AG04450 (cell line): ENCODE measurements around the gene DYRK1A. TPM values are rescaled to one million over a fixed set of nuclear protein-coding genes. Genes with fewer than 3 reads are reported as not detected.

ENCODE experiments used
- CTCF ChIA-PET: fragments of 300-600, 350-600 bp; formaldehyde crosslinking; extraction: SDS; loops from one replicate; lab custom pipeline; 2022; ENCODE audit warnings: antibody characterized with exemption, inconsistent platforms; lab: Charles Lee
- POLR2A ChIA-PET: fragments of 350-600 bp; formaldehyde crosslinking; extraction: SDS; loops from one replicate; lab custom pipeline; 2021; ENCODE audit warnings: antibody characterized with exemption, inconsistent platforms; lab: Yijun Ruan, JAX
- DNase-seq: peaks from one replicate; pipeline ENCODE4 v3.0.0-alpha.2; 2011; ENCODE audit warnings: low read depth, low spot score
- H3K27ac ChIP-seq: one replicate; pipeline ENCODE4 v1.5.1; 2012; ENCODE audit warnings: low read depth, low read length, control low read depth
- H3K27me3 ChIP-seq: one replicate; pipeline ENCODE4 v1.6.0; 2012; ENCODE audit warnings: low read length; ENCODE audit not compliant: control insufficient read depth, insufficient read depth
- H3K4me3 ChIP-seq: 2 replicates; pipeline ENCODE4 v1.5.1; 2011; ENCODE audit warnings: mild to moderate bottlenecking, low read depth, low read length, control low read depth
- H3K9me3 ChIP-seq: 2 replicates; pipeline ENCODE4 v1.5.1; 2012; ENCODE audit warnings: low read length; ENCODE audit not compliant: control insufficient read depth, insufficient read depth
- polyA plus RNA-seq: library from polyadenylated mRNA; depleted of rRNA; stranded (reverse); fragments of >200 nt; gene quantifications from 2 replicates; pipeline ENCODE4 v1.2.3, GENCODE V29; 2011
- TF ChIP-seq, protein P1 (sequence below): IDR thresholded peaks from 2 replicates; pipeline ENCODE4 v1.5.1; 2011; ENCODE audit warnings: low read depth, low read length, control low read depth, inconsistent platforms

The DYRK1A gene
- polyA plus RNA-seq, 1 experiment, result 33.1 TPM

DNA sequence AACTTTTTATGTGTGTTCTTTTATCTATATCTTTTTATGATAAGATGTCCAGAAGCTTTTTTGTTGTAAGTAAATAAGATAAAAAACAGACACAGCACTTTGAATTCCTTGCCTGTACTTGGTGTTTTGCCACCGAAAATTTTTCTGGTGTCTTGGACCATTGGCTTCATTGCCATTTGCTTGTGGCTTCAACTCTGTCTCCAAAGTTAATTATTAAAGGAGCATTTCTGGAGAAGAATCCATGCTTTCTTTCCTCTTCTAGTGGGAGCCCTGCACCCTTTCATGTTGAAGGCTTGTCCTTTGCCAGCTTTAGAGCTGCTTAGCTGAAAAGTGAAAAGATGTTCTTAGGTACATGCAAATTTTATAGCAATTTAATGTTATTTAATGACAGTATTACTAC is 112.2 kb downstream of the DYRK1A start:
- Histone ChIP-seq H3K27me3 (no peaks in the 10 kb centered on the region), H3K27ac (no peak overlapping the region), H3K4me3 (no peak overlapping the region), H3K9me3 (no peaks in the 10 kb centered on the region)
- POLR2A ChIA-PET, result no interaction called here
- TF ChIP-seq, protein P1, sequence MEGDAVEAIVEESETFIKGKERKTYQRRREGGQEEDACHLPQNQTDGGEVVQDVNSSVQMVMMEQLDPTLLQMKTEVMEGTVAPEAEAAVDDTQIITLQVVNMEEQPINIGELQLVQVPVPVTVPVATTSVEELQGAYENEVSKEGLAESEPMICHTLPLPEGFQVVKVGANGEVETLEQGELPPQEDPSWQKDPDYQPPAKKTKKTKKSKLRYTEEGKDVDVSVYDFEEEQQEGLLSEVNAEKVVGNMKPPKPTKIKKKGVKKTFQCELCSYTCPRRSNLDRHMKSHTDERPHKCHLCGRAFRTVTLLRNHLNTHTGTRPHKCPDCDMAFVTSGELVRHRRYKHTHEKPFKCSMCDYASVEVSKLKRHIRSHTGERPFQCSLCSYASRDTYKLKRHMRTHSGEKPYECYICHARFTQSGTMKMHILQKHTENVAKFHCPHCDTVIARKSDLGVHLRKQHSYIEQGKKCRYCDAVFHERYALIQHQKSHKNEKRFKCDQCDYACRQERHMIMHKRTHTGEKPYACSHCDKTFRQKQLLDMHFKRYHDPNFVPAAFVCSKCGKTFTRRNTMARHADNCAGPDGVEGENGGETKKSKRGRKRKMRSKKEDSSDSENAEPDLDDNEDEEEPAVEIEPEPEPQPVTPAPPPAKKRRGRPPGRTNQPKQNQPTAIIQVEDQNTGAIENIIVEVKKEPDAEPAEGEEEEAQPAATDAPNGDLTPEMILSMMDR, result no peak
- DNase-seq, result no peak
- CTCF ChIA-PET, result interaction anchor here (0.6 to 1.2 kb wide), 2 partner anchors 10 to 15 kb away, joined by 3 to 4 read pairs; no protein-coding TSS in a partner anchor

DNA sequence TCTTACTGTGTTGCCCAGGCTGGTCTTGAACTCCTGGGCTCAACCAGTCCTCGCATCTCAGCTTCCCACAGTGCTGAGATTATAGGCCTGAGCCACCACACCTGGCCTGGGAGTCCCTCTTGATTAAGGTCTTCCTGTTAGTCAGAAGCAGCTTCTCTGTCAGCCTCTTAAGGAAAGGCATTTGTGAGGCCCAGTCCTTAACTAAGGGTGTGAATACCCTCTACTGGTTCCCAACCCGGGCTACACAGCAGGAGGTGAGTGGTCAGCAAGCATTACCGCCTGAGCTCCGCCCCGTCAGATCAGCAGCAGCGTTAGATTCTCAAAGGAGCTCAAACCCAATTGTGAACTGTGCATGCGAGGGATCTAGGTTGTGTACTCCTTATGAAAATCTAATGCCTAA is 117.2 kb downstream of the DYRK1A start:
- CTCF ChIA-PET, result interaction anchor here (0.8 kb wide), 1 partner anchor 10 kb away, joined by 5 read pairs; no protein-coding TSS in a partner anchor

DNA sequence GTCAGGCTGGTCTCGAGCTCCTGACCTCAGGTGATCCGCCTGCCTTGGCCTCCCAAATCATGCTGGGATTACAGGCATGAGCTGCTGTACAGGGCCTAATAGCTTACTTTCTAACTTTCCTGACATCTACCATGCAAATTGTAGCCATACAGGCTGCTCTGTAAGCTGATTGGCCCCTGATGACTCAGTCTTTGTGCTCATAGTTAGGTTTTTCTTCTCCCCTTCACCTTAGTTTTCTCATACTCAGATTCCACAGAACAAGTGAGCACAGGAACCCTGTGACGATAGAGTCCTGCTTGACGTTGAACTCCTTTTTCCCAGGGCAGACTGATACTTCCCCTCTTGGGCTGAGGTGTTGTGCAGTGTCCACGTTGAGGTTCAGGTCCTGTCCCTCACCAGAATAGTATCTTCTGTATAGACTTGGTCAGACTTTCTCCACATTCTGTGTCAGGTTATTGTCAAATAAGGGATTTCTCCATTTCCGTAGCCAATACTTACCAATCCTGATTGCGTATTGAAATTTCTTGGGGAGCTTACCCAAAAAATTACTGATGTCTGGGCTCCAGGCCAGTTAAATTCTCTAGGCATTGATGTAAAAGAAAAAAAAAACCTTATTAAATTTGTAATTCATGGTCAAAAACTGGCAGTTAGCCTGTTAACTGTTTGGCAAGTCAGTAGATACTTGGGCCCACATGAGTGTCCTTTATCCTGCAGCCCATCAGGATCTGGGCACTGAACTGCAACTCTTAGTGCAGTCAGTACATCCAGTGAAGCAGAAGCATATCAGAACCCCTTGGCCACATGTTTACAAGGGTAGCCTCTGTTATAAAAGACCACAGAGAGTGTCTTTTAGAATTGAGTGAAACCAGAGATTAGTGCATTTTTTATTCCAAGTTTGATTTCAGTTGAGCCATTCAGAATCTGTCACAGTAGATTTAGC is 118.2 kb downstream of the DYRK1A start:
- CTCF ChIA-PET, result interaction anchor here (0.8 to 1.4 kb wide), 2 partner anchors 12 to 22 kb away, joined by 4 to 5 read pairs; no protein-coding TSS in a partner anchor
- DNase-seq, result no peak
- POLR2A ChIA-PET, result no interaction called here
- no peaks in the 10 kb centered on the region for H3K9me3 ChIP-seq
- H3K4me3 ChIP-seq, result no peak overlapping the region
- no peaks in the 10 kb centered on the region for H3K27me3 ChIP-seq
- TF ChIP-seq, protein P1, result no peak
- no peak overlapping the region for H3K27ac ChIP-seq

More for the DNA sequence above, 117.2 kb downstream of the DYRK1A start:
- POLR2A ChIA-PET, result no interaction called here
- Histone ChIP-seq H3K27me3 (no peaks in the 10 kb centered on the region), H3K9me3 (no peaks in the 10 kb centered on the region), H3K27ac (no peak overlapping the region), H3K4me3 (no peak overlapping the region)
- TF ChIP-seq, protein P1, result no peak
- no peak for DNase-seq

DNA sequence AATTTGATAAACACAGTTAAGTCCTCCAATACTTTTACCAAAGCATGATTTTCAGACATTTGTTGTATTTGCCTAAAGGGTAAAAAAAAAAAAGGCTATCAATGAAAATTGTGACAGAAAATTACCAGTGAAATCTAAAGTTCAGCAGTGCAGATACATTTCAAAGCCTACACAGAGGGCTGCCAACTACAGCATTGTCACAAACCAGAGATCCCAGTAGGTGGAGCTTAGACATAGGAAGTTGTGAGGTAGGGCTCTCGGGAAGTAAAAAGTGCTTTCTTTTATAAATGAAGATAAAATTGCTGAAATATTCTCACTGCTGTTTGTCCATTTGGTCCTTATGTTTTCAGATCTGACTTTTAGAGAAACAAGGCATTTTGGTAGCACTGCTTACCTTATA is 123.0 kb downstream of the DYRK1A start:
- TF ChIP-seq, protein P1, result no peak
- no peak overlapping the region for H3K27ac ChIP-seq
- no peak overlapping the region for H3K4me3 ChIP-seq
- DNase-seq, result no peak
- no peaks in the 10 kb centered on the region for H3K9me3 ChIP-seq
- ChIA-PET CTCF (interaction anchor here (1.1 kb wide), 1 partner anchor 11 kb away, joined by 3 read pairs; no protein-coding TSS in a partner anchor), POLR2A (interaction anchor here (0.6 kb wide), 1 partner anchor 89 kb away, joined by 3 read pairs; no protein-coding TSS in a partner anchor)
- H3K27me3 ChIP-seq, result no peaks in the 10 kb centered on the region

DNA sequence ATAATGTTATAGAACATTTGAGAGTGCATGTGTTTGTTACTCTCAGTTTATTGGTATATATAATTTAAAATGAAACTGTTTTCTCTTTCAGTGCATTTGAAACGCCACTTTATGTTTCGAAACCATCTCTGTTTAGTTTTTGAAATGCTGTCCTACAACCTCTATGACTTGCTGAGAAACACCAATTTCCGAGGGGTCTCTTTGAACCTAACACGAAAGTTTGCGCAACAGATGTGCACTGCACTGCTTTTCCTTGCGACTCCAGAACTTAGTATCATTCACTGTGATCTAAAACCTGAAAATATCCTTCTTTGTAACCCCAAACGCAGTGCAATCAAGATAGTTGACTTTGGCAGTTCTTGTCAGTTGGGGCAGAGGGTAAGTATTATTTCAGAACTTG is 123.5 kb downstream of the DYRK1A start:
- TF ChIP-seq, protein P1, result no peak
- H3K4me3 ChIP-seq, result no peak overlapping the region
- DNase-seq, result no peak
- ChIA-PET CTCF (no interaction called here), POLR2A (no interaction called here)
- no peaks in the 10 kb centered on the region for H3K9me3 ChIP-seq
- no peaks in the 10 kb centered on the region for H3K27me3 ChIP-seq
- H3K27ac ChIP-seq, result no peak overlapping the region
